SIG-M5 (cell line): Measurements from ENCODE around the gene TTC32.
"Not testable (repeated sequence)": the region's sequence is repeated elsewhere in the genome, so short reads cannot be mapped to it uniquely, and the experiment has no call there.

Experiments
- DNase-seq: peaks from one replicate; lab custom pipeline; 2025; lab: John Stamatoyannopoulos, UW

The TTC32 gene

DNA sequence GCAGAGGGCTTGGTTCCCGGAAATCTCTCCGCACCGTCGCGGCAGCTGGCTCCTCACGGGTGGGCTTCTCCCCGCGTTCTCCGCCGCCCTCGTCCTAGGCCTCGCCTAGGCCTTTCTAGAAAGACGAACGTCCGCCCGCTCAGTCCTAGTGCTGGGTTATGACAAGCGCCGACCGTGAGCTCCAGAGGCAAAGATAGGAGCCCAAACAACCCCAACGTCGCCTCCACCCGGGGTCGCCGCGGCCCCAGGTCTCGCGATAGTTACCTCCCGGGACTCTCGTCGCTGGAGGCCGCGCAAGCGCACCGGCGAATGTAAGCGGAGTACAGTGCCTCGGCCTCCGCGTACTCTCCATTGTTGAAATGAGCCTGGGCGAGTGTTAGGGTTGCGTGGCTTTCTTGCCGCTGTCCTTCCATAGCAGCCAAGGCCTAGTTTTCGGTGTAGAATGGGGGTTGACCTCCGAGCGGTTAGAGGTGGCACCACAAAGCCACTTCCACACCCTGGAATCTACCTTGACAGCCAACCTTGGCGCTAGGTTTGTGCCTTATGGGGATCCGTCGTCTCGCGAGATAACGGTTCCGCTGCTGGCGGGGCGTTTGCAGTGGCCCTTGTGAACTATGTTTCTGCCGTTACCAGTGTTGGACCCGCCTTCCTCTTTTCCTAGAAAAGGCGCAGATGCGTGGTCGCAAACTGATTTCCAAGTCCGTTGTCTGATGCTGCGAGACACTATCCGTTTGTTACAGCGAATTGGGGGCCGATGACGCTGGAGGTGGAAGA, at the start of gene TTC32:
TTC32 (minus strand) TSS at position 542 of the 774 bp plus-strand sequence; CDS start at position 413, 129 bp downstream.
- peak; percentile 43 for DNase-seq

GRCh38 chr2:19949071-19949470, 47.3 kb upstream of the TTC32 start:
- no peak for DNase-seq

- no peak for DNase-seq
Measured at GRCh38 chr2:19947184-19947940, 45.6 kb upstream of the TTC32 start.

- DNase-seq = no peak
Measured at GRCh38 chr2:19944205-19944845, 42.5 kb upstream of the TTC32 start.

- DNase-seq = no peak
Measured at GRCh38 chr2:19943189-19943588, 41.4 kb upstream of the TTC32 start.

- no peak for DNase-seq
Measured at GRCh38 chr2:19942199-19942598, 40.4 kb upstream of the TTC32 start.

DNA sequence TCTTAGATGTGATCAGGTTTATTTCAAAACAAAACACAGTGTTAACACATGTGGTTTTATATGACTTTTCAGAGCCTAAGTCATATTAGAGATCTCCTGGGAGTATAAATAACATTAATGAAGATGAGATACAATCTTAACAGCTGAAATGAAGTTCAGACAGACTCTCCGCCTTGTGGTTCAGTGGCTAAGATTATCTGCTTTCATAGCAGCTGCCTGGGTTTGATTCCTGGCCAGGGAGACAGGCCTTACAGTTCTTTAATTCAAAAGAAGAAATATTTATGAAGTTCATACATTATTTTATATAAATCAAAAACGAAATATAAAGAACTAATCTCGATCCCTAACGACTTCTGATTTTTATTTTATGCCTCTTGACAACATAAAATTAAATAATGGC, 35.2 kb upstream of the TTC32 start:
- no peak for DNase-seq

- no peak for DNase-seq
Measured at GRCh38 chr2:19936203-19936602, 34.4 kb upstream of the TTC32 start.

DNA sequence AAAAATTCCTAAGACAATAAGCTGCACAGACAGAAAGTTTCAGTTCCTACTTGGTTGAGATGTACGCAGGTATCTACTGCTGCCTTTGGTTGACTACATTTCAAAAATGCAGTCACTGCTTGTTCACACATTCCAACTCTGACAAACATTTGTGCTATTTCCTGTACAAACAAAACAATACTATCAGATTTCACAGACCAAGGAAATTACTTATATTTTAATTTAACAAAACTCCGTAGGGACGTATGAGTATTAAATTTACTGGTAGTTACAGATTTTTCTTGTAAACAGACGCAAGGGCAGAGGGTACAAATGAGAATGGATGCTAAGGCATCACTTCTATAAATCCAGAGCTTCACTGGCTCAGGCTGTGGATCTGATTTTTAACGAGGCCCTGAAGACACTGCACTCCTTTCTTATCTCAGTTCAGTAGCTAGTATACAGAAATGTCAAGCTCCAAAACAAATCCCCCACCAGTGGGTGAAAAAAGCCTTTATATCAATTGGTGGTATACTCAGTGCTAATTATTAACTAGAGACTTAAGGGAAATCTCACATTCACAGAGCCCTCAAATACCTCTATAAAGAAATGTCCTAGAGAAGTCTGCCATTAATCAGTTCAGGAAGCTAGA, 31.7 kb upstream of the TTC32 start:
- no peak for DNase-seq

DNA sequence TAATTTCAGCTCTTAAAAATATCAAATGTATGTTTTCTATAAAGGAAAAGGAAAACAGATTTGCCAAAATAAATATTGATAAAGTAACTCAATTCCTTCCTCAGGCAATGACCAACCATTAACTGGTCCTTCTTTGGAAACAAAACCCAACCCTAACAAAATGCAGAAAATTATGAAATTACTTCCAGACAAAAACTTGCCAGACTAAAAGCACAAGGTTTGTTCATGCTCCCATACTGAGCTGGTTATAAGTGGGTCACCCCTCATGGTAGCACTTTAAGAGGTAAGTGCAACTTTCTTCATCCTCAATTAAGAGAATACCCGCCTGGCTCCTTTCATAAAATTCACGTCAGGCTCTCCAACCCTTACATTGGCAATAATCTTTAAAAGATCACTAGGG, 31.1 kb upstream of the TTC32 start:
- DNase-seq = no peak

GRCh38 chr2:19929226-19929625, 27.4 kb upstream of the TTC32 start:
- no peak for DNase-seq

DNA sequence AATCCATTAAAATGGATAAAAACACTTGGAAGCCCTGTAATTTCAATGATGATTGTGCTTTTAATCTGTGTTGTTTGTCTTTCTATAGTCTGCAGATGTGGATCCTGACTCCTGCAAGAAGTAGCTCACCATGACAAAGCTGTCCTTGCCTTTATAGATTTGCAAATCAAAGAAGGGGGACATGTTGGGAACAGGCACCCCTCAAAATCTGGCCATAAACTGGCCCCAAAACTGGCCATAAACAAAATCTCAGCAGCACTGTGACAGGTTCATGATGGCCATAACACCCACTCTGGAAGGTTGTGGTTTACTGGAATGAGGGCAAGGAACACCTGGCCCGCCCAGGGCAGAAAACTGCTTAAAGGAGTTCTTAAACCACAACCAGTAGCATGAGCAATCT, 26.0 kb upstream of the TTC32 start:
- not testable (repeated sequence) for DNase-seq

GRCh38 chr2:19924526-19924925, 22.7 kb upstream of the TTC32 start:
- DNase-seq = not testable (repeated sequence)

GRCh38 chr2:19922188-19922587, 20.4 kb upstream of the TTC32 start:
- not testable (repeated sequence) for DNase-seq

- no peak for DNase-seq
Measured at GRCh38 chr2:19916385-19916950, 14.7 kb upstream of the TTC32 start.

- no peak for DNase-seq
Measured at GRCh38 chr2:19914266-19914975, 12.6 kb upstream of the TTC32 start.

DNA sequence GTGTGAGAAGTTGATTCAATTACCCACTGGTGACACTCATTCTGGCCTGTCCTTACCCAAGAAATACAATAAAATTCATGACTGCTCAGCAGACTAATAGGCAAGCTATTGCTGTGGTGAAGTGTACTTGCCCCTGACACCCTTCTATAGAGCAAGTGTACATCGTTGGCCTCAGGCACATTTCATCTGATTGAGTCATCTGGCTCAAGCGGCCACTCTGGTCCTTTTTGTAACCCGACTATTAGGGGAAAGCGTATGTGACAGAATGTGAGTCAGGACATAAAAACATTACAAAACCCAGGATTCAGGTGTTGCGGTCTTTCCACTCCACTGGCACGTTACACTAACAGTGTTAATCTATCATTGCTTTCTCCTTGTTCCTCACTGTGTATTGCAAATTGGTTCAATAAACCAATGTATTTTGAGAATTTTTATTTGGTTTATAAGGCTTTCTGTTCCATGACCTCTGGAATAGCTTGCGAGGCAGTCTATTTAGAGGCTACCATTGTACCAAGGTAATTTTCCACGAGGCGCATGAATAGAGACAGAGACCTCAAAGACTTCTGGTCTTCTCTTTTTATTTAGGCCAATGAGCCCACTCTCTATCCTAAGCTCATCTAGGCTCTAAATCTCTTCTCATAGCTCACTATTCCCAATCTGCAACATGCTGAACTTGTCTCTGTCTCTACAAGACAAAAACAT, 10.2 kb upstream of the TTC32 start:
- no peak for DNase-seq

DNA sequence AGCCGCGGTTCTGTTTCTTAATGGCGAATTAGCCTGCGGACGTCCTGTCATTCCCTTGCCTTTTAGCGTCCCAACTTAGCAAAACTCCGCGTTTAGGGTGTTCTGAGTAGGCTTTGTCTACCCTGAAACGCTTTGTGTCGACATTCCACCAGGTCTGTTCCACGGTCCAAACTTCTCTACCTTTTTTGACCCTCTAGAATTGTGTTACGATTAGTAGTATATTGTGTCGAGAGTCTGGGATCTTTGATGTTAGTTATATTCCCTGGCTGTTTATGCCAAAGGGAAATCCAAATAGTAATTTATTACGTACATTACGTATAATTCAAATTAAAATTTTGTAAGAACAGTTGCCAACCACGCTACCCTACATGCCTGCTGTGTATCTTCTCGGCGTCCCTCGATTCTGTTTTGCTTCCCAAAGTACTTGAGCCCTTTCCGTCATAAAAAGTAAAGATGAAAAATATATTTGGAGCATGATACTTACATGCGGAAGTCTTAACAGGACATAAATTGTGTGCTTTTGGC, 495 bp upstream of the TTC32 start:
- no peak for DNase-seq

DNA sequence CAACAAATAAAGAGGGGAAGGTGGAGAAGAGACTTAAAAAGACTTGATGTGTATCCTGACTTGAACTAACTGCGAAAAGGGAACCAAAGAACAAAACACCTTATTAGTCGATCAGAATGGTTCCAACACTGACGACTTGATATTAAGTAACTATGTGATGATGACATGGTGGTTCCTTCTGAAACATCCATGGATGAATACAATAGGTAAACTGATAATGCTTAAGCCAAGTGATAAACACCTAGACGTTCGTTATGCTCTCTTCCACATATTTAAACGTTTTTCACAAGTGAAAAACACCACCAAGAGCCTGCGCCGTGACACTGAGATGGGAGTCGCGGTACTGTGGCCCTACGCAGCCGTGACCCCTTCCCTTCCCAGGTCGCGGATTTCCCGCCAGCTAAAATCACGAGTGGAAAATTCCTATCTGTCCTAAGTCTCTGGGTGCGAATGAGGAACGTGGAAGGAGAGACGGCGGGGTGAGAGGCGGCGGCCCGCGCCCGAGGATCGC, 797 bp downstream of the TTC32 start:
- no peak for DNase-seq
